HG02678 (cell line): ENCODE results near the gene TBC1D7.

ENCODE experiments used
- ATAC-seq: cut with Tn5 transposase; IDR thresholded peaks from one replicate; pipeline ENCODE4 v1.9.1; 2021; ENCODE audit warnings: mild to moderate bottlenecking, moderate library complexity; ENCODE audit not compliant: unreplicated experiment

The TBC1D7 gene

DNA sequence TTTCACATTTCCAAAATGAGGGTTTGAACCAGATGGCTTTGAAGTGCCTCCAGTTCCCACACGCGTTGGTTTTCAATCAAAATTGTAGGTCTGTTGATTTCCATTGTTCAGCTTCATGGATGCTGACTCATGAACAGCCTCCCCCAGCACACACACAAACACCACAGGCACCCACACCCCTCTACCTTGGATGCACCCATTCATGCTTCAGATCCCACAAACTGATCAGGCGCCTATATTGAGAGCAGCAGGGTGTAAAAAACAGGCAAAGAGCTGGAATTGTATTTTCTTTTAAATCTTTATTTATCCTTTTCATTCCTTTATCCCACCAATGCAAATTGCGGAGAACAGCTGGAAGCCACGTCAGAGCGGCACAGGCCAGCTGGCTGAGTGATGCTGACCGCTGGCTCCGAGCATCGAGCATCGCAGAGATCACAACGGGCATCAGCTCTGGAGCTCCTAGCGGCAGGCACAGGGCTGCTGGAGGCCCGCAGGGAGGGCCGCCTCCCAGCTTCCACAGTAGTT, 29.3 kb upstream of the TBC1D7 start:
- no peak for ATAC-seq

DNA sequence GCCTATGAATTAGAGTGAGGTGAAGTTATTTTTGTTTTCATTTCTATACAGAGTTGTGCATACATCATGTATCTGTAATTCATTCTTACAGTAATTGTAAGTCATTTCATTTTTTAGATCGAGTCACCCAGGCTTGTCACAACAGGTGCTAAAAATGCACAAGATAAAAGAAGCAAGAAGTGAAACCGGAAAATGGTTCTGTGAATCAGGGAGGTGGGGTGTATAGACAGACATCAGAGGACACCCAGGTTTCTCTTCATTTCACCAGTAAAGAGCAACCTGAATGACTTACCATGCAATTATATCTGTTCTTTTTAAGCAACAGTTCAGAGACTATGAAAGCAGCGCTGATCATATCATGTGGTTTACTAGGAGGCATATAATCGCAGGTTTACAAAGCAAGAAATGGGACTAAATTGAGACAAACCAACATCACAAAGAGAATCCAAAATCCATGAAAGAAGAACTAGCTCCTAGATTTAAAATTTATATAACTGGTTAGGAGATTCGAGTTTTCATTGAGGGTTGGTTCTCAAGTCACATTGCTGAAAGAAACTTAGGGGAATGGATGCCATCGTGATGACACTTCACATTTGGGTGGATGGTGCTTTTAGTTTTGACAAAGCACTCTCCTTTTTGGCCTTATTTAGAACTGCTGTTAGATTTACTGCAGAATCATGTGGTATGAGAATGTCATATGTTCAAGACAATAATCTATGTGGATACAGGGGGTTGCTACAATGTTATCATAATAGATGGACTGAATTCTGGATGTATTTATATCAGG, 27.9 kb upstream of the TBC1D7 start:
- peak; percentile 94 for ATAC-seq

DNA sequence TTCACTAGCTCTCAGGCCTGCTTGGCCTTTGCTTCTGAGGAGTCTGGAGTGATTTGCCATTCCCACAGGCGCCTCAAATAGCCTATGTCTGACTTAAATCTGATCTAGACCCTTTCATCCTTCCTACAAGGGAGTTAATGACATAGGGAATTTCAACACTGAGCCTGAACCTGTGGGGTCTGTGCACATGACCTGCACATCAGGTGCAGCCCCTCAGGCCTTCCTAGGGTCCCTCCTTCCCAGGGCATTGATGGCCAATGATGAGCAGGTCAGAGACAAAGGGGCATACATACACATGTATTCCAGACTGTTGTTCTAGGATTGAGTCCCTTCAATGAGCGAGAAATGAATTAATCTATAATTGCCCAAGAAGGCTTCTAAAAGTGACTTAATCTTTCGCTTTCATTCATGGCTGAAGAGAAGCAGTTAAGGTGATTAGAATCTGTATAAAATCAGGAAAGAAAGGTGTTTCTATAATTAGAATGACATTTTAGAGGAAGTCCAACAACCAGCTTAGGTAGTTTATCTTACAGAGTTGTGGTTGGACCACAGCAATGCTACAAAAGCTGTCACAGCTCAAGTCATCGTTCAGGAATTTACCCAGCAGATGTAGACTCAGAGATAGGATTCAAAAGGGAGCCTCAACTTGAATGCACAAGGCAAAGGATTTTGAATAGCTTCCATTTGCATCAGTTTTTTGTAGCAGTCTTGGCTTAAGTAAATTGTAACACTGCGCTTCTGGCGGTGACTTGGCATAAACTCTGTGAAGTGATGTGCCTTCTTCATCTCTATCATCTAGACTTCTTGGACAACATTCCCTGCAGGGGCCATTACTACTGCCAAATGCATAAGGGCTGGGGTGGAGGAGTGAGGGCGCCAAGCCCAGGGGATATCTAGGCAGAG, 27.0 kb upstream of the TBC1D7 start:
- ATAC-seq = peak; percentile 26

DNA sequence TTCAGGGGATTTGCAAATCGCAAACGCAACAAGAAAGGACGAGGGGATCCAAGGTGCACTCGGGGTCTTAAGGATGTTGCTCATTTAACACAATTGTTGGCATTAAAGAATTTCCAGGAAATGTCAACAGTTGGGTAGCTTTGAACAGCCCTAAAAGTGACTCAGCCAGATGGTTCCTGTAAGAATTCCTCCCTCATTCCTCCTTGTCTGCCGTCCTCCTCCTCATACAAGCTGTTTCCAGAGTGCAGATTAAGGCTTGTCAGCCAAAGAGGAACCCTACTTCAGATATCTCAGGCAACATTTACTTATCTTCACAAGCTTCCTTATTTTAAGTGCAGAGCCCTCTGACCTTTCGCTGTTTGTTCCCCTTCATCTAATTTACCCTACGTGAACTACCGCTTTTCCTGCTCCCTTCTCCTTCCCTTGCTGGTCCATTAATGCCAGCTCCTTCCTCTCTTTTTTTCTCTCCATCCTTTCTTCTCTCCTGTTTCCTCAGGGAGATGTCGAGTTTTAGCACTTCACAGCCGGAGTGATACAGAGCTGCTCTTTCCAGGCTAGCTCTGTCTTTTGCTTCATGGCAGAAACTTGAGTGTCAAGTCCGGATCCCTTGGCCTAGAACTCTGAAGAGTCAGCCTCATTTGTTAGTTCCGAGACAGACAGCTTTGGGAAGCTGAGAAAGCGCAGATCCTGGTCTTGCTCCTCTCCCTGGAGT, 26.1 kb upstream of the TBC1D7 start:
- no peak for ATAC-seq

DNA sequence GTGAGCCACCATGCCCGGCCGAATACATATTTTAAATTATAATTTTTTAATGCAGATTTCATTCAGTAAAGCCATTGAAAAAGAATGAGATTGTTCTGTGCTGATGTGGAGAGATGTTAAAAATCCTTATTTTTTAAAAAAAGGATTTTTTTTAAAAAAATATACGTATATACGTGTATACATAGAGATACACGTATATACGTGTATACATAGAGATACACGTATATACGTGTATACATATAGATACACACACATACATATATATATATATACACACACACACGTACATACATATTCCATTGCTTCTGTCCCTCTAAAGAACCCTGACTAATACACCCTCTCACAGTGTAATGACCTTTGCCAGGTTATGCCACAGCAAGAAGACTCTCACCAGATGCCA, 23.8 kb upstream of the TBC1D7 start:
- no peak for ATAC-seq

DNA sequence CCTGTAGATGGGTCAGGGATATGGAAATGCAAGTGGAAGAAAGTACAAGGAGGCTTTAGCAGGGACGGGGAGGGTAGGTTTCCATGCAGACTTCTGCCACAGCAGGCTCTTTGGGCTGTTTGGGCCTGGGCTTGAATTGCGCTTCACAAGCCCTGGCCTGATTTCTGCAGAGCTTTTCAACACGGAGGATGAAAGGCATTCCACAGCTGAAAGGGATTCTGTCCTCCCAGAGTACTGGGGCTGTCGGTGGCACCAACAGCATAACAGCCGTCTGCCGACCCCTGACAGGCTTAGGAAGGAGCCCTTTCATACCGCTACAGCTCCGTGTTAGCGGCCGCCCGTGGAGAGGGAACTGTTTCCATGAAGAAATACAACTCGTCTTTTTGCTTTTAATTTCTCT, 22.9 kb upstream of the TBC1D7 start:
- no peak for ATAC-seq

DNA sequence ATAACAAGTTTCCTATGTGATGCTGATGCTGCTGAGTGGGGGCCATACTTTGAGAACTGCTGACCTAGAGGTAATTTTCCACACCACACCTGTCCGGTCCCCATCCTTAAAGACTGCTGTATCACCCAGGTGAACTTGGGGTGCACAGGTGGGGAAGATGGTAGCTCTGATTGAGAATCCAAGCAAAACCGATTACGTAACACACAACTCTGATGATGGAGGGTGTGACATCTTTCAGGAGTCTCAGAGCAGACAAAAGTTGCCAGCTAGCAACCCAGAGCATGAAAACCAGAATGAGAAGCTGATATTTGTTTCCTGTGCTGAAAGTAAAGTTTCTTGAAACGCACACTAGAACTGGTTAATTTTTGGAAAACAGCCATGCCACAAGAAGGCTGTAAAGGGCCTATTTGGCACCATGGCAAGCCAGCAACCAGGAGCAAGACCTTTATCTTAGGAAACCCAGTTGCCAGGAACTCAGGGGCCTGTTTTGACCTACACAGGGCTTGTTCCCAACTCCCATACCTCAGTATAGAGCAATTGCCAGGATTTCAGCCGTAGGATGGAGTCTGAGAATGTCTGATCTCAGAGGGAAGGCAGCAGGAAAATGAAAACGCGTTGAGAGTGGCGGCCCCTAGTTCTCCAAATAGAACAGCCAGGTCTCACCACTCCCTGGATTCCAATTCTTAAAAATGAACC, 21.6 kb upstream of the TBC1D7 start:
- ATAC-seq = no peak

DNA sequence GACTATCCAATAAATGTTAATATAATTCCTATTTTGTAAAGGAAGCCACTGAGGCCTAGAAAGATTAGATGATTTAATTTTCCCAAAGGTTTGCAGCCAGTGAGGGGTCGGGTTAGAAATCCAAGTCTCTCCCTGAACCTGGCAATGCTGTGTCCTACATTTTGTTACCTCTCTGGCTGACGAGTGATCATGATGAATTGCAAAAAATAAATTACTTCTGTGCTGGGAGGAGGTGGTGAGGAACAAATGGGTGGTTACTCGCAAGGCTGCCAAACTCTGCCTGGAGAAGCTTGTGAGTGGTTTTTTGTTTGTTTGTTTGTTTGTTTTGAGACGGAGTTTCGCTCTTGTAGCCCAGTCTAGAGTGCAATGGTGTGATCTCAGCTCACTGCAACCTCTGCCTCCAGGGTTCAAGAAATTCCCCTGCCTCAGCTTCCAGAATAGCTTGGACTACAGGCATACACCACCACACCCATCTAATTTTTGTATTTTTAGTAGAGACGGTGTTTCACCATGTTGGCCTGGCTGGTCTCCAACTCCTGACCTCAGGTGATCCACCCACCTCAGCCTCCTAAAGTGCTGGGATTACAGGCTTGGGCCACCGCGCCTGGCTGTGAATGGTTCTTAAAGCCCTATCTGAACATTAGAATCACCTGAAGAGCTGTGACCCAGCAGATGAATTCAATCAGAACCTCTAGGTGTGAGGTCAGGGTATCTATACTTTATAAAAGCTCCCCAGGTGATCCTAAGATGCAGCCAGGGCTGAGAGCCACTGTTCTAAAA, 20.2 kb upstream of the TBC1D7 start:
- no peak for ATAC-seq

DNA sequence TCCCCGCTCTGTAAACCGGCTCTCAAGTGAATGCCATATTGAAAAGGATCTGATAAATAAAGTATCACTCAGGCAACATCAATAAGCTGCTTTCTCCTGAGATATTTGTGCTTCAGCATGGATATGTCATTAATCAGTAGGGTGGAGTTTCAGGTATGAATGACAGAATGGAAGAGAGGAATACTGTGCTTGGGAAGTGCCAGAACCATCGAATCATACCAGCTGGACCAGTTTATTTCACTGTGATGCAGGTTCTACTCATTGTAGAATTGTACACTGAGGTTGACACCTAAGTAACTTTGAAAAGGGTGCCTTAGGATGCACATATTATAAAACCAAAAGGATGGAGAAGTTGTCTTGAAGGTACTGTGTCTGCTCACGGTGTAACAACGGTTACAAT, 17.9 kb upstream of the TBC1D7 start:
- ATAC-seq = no peak

DNA sequence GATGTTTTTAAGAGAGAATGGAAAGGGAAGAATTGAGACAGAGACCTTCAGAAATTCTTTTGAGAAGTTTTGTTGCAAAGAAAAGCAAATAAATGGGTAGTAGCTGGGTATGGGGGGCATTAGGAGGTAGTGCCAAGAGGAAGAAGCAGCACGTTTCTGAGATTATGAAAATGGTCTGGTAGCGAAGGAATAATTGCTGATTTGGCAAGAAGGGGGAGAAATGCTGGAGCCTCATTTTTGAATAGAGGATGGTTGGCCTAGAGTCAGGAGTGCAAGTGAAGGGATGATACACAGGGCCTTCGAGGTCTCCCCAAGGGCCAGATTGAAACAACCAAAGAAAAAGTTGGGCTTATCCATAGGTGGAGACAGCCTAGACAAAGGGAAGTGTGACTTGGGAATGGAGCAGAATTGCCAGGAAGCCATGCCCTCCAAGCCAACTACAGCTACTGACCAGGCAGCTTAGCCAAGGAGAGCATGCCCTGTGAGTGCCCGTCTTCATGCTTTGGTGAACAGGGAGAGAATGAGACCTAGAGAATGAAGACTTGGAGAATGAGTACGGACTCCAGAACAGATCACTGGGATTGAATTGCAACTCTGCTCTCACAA, 14.2 kb upstream of the TBC1D7 start:
- no peak for ATAC-seq

DNA sequence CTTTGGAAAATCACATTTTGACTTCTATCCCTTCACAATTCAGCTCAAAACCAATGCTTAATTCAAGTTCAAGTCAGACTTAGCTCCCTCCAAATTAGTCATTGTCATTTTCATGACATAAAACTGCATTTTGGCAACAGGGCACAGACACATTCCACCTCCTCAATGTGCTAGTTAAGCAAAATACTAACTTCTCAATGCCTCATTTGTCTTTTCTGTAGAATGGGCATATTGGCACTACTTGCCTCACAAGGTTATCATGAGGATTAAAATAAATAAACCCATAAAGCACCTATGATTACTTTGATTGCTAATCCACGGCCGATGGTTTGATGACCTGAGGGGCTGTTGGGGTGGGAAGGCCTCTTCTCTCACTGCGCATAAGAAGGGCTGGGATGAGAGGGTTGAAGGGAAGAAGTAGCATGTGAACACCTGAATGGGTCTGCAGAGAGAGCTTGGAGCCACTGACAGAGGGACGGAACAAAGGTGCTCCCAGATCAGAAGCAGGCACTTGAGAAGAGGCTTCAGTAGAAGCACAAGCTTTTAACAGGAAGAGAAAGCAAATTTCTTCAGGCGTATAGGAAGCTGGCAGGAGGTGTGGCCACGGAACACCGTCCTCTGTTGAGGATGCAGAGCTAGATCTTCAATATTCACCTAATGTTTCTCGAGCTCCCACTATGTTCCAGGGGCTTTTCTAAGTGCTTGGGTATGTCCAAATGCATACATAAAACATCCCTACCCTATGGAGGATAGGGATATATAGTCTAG, 11.7 kb upstream of the TBC1D7 start:
- ATAC-seq = no peak

DNA sequence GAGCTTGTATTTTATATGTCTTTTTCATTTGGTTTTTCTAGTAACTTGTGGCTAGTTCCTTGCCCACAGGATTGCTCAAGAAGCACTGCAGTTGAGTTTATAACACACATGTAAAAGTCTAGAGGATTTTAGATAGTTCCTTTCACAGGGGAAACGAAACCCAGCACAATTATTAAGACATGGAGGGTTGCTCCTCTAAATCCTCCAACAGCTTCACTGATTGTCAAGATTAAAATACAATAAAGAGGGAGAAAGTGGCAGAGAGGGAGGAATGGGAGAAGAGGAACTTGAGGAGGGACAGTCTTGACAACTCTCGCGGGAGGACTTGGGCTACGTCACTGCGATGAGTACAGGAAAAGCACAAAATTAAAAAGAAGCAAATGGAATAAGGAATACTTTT, 9.7 kb upstream of the TBC1D7 start:
- no peak for ATAC-seq

DNA sequence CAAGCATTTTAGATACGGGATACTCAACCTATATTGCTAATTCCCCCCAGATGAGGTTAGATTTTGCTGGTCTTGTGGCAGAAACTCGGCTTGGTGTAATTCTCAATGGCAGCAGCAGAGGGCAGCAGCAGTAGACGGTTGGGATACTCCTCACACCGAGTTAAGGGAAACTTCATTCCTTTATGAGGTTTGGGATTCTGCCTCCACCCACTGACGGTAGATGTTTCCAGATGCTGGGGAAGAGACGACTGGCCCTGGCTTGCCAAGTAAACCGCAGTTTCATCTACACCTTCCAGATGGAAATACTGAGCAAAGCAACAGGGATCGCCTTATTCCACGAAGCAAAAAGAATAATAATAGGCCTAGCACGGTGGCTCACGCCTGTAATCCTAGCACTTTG, 8.2 kb upstream of the TBC1D7 start:
- ATAC-seq = no peak

DNA sequence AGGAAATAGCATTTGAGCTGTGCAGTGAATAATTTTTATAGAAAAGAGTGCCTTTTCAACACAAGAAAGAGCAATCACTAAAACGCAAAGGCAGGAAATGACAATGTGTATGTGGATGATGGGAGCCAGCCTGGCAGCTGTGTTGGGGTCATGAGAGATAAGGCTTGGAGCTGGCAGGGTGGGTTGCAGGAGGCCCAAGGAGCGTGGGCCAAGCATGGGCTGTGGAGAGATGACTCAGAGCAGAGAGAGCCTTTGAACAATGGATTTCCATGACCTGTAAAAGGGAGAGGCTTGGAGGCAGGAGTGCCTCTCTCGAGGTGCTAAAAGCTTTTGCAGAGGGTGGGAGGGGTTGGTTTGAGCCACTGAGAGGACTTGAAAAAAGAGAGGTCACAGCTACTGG, 6.6 kb upstream of the TBC1D7 start:
- no peak for ATAC-seq

DNA sequence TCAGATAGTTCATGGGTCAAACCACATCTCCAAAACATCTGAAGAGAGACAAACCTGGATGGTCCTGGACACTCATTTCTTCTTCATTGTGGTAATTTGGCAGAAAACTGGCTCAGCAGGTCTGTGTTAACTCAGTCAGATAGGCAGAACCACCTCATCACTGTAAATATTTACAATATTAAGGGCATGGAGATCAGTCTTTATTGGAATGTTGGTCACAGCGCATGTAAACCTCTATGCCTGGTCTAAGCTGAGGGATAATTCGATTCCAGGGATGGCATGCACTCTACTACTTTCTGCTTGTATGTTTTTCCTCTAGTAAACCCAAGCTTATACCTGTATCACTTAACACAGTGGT, 4.0 kb upstream of the TBC1D7 start:
- ATAC-seq = no peak

DNA sequence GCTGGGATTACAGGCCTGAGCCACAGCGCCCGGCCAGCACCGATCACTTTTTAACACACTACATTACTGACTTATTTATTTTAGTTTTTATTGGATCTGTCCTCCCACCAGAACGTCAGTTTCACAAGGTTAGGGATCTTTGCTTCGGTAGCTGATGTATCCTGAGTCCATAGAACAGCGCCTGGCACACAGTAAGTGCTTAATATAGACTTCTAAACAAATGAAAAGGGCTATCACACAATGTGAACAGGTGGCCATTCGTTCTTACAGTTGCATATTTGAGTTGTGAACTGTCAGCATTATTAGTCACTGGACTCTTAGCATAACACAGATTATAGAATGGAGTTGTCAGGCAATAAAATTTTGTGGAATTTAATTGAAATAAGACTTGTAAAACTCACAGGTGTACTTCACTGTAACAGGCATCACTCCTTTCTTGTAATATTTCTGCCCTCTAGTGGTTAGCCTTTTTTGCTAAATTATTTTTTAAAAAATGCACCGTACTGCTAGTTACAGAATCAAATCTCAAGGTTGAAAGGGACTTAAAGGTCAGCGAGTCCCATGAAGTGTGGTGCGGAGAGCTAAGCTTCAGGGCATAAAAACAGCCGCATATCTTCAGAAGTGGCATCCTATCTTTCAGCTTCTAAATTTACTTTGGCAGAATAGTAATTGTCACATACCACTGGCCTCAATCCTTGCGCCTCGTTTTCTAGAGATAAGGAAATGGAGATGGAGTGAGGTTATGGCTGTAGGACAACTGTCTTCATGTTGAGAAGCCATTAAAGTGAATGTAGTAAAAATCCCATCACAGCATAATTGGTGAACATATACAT, 3.4 kb upstream of the TBC1D7 start:
- no peak for ATAC-seq

DNA sequence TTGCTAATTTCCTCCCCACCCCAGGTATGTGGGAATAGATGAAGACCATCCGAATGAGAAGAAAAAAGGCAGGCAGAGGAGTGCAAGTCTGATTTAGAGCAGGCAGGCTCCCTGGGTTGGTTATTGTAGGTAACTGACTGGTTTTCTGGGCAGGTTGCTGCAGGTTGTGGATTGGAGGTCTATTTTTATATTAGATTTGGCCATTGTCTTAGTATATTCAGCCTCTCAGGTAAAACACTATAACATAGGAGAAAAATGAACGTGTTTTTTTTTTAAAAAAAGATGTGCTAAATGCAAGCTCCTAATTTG, 492 bp upstream of the TBC1D7 start:
- no peak for ATAC-seq

DNA sequence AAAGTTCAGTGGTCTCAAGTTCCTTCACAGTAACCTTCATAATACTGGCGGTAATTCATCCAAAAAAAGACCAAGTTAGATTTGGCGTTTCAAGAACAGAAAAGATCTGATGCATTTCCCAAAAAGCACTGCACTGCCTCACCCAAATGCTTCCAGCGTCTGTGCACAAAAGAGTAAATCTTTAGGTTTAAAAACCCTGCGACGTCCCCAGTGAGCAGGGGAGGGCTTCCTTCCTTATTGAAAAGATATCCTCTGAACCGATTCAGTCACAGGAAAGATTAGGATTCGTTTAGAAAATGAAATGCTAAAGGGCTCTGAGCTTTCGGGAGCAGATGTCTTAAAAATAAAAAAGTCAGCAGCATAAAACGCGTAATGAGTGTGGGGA, 654 bp downstream of the TBC1D7 start:
- ATAC-seq = no peak
